ENCODE results near the gene MAML2.

GRCh38 chr11:96143041-96143521 lies 199.9 kb downstream of the MAML2 start:
- TF ChIP-seq, protein P1, sequence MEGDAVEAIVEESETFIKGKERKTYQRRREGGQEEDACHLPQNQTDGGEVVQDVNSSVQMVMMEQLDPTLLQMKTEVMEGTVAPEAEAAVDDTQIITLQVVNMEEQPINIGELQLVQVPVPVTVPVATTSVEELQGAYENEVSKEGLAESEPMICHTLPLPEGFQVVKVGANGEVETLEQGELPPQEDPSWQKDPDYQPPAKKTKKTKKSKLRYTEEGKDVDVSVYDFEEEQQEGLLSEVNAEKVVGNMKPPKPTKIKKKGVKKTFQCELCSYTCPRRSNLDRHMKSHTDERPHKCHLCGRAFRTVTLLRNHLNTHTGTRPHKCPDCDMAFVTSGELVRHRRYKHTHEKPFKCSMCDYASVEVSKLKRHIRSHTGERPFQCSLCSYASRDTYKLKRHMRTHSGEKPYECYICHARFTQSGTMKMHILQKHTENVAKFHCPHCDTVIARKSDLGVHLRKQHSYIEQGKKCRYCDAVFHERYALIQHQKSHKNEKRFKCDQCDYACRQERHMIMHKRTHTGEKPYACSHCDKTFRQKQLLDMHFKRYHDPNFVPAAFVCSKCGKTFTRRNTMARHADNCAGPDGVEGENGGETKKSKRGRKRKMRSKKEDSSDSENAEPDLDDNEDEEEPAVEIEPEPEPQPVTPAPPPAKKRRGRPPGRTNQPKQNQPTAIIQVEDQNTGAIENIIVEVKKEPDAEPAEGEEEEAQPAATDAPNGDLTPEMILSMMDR (IDR thresholded peaks at IDR 0.05; ENCODE audit: low read depth, low read length, missing input control): no peak
- no peak for TF ChIP-seq SP1 (IDR thresholded peaks at IDR 0.05)
- no peak for TF ChIP-seq REST (IDR thresholded peaks at IDR 0.05)
- TF ChIP-seq RXRA (IDR thresholded peaks at IDR 0.05): no peak

Data from liver (tissue), 3 donors.